ENCODE measurements around the gene MEAF6.
"Not testable (repeated sequence)": the region's sequence is repeated elsewhere in the genome, so short reads cannot be mapped to it uniquely, and the experiment has no call there.

The MEAF6 gene

GRCh38 chr1:37519613-37520012, 5.0 kb upstream of the MEAF6 start:
- H3K4me3 ChIP-seq (ENCODE audit: low read depth, low read length), result no peak overlapping the region
- no peak for TF ChIP-seq CTCF (IDR thresholded peaks at IDR 0.05; ENCODE audit: insufficient read depth, low read depth, low read length, missing control alignments)
- no peak for DNase-seq (ENCODE audit: low read depth)

- not testable (repeated sequence) for H3K4me3 ChIP-seq (ENCODE audit: low read depth, low read length); DNase-seq (ENCODE audit: low read depth)
Measured at GRCh38 chr1:37518929-37519328, 4.4 kb upstream of the MEAF6 start.

GRCh38 chr1:37518241-37518640, 3.7 kb upstream of the MEAF6 start:
- not testable (repeated sequence) for H3K4me3 ChIP-seq (ENCODE audit: low read depth, low read length); DNase-seq (ENCODE audit: low read depth)

- no peak for DNase-seq (ENCODE audit: low read depth)
- TF ChIP-seq CTCF (IDR thresholded peaks at IDR 0.05; ENCODE audit: insufficient read depth, low read depth, low read length, missing control alignments), result no peak
- H3K4me3 ChIP-seq (ENCODE audit: low read depth, low read length), result no peak overlapping the region
Measured at GRCh38 chr1:37517569-37517968, 3.0 kb upstream of the MEAF6 start.

- no peak for TF ChIP-seq CTCF (IDR thresholded peaks at IDR 0.05; ENCODE audit: insufficient read depth, low read depth, low read length, missing control alignments)
- DNase-seq (ENCODE audit: low read depth), result no peak
- peak overlapping the region; percentile 85 for H3K4me3 ChIP-seq (ENCODE audit: low read depth, low read length)
Measured at GRCh38 chr1:37515185-37516034, 844 bp upstream of the MEAF6 start.

GRCh38 chr1:37513795-37514349, 694 bp downstream of the MEAF6 start:
- DNase-seq (ENCODE audit: low read depth), result peak; percentile 68
- peak overlapping the region; percentile 85 for H3K4me3 ChIP-seq (ENCODE audit: low read depth, low read length)
- TF ChIP-seq CTCF (IDR thresholded peaks at IDR 0.05; ENCODE audit: insufficient read depth, low read depth, low read length, missing control alignments), result no peak

GRCh38 chr1:37509181-37509580, 5.4 kb downstream of the MEAF6 start:
- H3K4me3 ChIP-seq (ENCODE audit: low read depth, low read length), result no peak overlapping the region
- TF ChIP-seq CTCF (IDR thresholded peaks at IDR 0.05; ENCODE audit: insufficient read depth, low read depth, low read length, missing control alignments), result peak; percentile 16
- DNase-seq (ENCODE audit: low read depth), result peak; percentile 40

- no peak overlapping the region for H3K4me3 ChIP-seq (ENCODE audit: low read depth, low read length)
- TF ChIP-seq CTCF (IDR thresholded peaks at IDR 0.05; ENCODE audit: insufficient read depth, low read depth, low read length, missing control alignments), result no peak
- DNase-seq (ENCODE audit: low read depth), result no peak
Measured at GRCh38 chr1:37506740-37507139, 7.8 kb downstream of the MEAF6 start.

GRCh38 chr1:37502791-37503190, 11.8 kb downstream of the MEAF6 start:
- not testable (repeated sequence) for DNase-seq (ENCODE audit: low read depth); H3K4me3 ChIP-seq (ENCODE audit: low read depth, low read length)

All from GM12865 (cell line).